ENCODE results near the gene JMJD7.

Gene JMJD7

DNA sequence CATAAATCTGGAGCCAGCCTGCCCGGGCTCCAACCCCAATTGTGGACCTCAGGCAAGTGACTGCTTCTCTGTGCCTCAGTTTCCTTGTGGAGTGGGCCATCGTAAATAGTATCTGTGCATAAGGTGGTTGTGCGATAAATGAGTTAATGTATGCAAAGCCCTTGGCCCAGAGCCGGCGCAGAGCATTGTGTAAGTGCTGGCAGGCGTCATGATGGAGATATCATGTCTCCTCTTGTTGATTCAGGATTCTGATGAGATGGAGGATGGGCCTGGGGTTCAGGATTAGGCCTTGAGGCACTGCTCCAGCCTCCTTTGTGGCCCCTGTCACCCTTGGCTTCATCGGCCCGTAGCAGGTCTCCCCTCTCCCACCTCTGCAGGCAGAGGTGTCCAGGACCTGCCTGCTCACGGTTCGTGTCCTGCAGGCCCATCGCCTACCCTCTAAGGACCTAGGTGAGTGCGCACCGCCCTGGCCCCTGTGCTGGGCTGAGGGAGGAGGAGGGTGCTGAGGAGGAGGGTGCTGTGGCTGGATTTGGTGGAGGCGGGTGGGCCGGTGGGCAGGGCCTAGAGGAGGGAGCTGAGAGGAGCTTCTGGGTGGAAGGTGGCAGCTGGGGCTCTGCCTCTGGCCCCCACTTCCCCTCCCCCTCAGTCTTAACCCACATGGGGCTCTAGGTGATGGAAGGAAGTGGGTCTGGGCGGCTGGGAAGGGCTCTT, 12.0 kb downstream of the JMJD7 start:
- Mint-ChIP-seq H3K4me3 (no peak overlapping the region), H3K9me3 (ENCODE audit: low read depth) (no peaks in the 10 kb centered on the region), H3K27ac (no peak overlapping the region), H3K27me3 (no peaks in the 10 kb centered on the region), H3K4me1 (ENCODE audit: low read depth) (peaks cover 4% of the 10 kb centered on the region), H3K36me3 (peaks cover 3% of the 10 kb centered on the region)

DNA sequence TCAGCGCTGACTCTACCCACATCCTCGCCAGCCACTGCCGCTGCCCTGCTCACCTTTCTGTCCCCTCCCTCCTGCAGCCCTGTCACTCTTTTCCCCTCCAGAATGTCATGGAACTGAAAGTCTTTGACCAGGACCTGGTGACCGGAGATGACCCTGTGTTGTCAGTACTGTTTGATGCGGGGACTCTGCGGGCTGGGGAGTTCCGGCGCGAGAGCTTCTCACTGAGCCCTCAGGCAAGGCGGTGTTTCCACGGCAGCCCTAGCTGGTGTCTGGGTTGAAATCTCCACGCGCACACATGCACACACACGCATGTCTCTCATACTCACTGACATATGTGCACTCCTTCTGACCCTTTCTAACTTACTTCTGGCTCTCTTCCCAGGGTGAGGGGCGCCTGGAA, 12.8 kb downstream of the JMJD7 start:
- peaks cover 3% of the 10 kb centered on the region for H3K36me3 Mint-ChIP-seq
- no peaks in the 10 kb centered on the region for H3K4me1 Mint-ChIP-seq (ENCODE audit: low read depth)
- no peak overlapping the region for H3K4me3 Mint-ChIP-seq
- no peak overlapping the region for H3K27ac Mint-ChIP-seq
- H3K9me3 Mint-ChIP-seq (ENCODE audit: low read depth): no peaks in the 10 kb centered on the region
- no peaks in the 10 kb centered on the region for H3K27me3 Mint-ChIP-seq

DNA sequence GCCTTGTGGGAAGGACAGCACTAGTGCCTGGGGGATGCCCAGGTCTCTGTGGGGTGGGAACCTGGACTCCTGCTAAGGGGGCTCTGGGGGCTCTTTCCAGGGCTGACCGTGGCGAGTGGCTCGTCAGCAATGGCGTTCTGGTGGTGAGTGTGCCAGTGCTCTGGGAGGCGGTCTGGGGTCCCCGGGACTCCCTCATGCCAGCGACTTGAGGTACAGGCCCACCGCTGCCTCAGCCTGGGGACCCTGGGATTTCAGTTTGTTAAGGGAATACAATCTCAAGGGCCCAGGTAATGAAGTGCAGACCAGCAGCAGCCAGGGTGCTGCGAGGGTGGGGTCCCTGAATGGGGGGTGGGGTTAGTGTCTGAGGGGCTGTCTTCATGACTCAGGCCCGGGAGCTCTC, 13.2 kb downstream of the JMJD7 start:
- H3K27ac Mint-ChIP-seq: no peak overlapping the region
- H3K27me3 Mint-ChIP-seq: no peaks in the 10 kb centered on the region
- peaks cover 3% of the 10 kb centered on the region for H3K36me3 Mint-ChIP-seq
- no peaks in the 10 kb centered on the region for H3K9me3 Mint-ChIP-seq (ENCODE audit: low read depth)
- H3K4me3 Mint-ChIP-seq: no peak overlapping the region
- H3K4me1 Mint-ChIP-seq (ENCODE audit: low read depth): no peaks in the 10 kb centered on the region

DNA sequence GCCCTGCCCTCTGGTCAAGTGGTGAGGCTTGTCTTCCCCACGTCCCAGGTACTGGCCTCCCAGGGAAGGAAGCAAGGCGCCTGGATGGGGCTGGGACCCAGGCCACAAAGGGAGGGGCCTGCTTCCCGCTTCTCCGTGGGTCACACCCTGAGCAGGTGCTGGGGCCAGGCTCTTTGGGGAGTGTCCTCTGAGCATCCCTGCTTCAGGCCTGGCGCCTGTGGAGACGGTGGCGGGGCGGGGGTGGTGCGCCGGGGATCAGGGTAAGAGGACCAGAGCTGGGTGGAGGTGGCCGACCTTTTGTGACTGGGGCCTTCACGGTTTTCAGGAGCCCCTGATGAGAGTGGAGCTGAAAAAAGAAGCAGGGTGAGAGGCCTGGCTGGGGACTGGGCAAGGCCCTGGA, 14.3 kb downstream of the JMJD7 start:
- Mint-ChIP-seq H3K36me3 (peaks cover 2% of the 10 kb centered on the region), H3K9me3 (ENCODE audit: low read depth) (no peaks in the 10 kb centered on the region)

DNA sequence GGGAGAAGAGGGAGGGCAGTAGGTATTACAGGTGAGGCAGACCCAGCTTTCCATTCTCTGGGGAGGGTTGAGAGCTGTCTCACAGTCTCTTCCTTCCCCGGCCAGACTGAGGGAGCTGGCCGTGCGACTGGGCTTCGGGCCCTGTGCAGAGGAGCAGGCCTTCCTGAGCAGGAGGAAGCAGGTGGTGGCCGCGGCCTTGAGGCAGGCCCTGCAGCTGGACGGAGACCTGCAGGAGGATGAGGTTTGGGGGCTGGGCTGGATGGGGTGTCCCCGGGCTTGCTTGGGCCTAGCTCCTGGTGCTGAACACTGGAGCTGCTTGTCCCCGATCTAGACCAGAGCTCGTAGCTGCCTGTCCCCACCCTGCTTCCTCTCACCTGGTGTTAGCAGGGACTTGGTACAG, 15.7 kb downstream of the JMJD7 start:
- Mint-ChIP-seq H3K27me3 (no peaks in the 10 kb centered on the region), H3K4me3 (no peak overlapping the region), H3K36me3 (no peaks in the 10 kb centered on the region), H3K4me1 (ENCODE audit: low read depth) (no peaks in the 10 kb centered on the region), H3K27ac (no peak overlapping the region), H3K9me3 (ENCODE audit: low read depth) (no peaks in the 10 kb centered on the region)

More for the DNA sequence above, 14.3 kb downstream of the JMJD7 start:
- H3K27ac Mint-ChIP-seq: no peak overlapping the region
- no peaks in the 10 kb centered on the region for H3K4me1 Mint-ChIP-seq (ENCODE audit: low read depth)
- H3K27me3 Mint-ChIP-seq: no peaks in the 10 kb centered on the region
- H3K4me3 Mint-ChIP-seq: no peak overlapping the region

DNA sequence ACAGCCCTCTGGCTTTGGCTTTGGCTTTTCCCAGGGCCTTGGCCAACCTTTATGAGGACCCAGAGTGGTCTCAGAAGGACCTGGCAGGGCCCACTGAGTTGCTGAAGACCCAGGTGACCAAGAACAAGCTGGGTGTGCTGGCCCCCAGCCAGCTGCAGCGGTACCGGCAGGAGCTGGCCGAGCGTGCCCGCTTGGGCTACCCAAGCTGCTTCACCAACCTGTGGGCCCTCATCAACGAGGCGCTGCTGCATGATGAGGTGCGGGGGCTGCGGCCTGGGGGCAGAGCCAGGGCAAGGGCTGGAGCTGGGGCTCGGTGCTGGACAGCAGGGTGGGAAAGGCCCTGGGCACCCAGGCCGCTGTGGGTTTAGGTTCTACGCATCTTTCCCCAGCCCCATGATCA, 16.9 kb downstream of the JMJD7 start:
- no peaks in the 10 kb centered on the region for H3K4me1 Mint-ChIP-seq (ENCODE audit: low read depth)
- H3K27ac Mint-ChIP-seq: no peak overlapping the region
- H3K36me3 Mint-ChIP-seq: no peaks in the 10 kb centered on the region

DNA sequence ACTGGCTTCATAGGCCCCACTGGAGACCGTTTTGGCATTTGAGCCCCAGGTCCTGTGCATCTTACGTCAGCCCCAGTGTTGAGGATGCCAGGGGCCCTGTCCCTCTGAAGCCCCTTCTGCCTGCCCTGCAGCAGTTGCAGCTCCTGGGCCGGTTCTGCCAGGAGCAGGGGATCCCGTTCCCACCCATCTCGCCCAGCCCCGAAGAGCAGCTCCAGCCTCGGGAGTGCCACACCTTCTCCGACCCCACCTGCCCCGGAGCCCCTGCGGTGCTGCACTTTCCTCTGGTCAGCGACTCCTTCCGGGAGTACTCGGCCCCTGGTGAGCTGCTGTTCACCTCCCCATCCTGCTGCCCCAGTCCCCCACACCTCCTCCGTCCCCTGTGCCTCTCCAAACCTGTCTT, 19.3 kb downstream of the JMJD7 start:
- Mint-ChIP-seq H3K4me1 (ENCODE audit: low read depth) (peaks cover 1% of the 10 kb centered on the region), H3K27ac (no peak overlapping the region), H3K36me3 (no peaks in the 10 kb centered on the region), H3K27me3 (no peaks in the 10 kb centered on the region), H3K4me3 (no peak overlapping the region), H3K9me3 (ENCODE audit: low read depth) (no peaks in the 10 kb centered on the region)

More for the DNA sequence above, 16.9 kb downstream of the JMJD7 start:
- no peaks in the 10 kb centered on the region for H3K9me3 Mint-ChIP-seq (ENCODE audit: low read depth)
- H3K27me3 Mint-ChIP-seq: no peaks in the 10 kb centered on the region
- no peak overlapping the region for H3K4me3 Mint-ChIP-seq

DNA sequence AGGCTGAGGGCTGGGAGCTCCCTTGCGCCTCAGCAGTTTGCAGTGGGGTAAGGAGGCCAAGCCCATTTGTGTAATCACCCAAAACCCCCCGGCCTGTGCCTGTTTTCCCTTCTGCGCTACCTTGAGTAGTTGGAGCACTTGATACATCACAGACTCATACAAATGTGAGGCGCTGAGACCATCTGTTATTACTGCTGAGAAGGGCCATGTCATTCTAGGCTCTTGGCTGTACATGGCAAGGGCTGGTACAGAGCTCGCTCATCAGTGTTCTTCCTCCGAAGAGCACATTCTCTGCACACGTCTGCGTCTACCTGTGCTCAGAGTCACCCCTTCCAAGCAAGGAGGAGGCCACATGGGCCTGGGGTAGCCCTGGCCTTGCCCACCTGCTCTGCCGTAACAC, 20.1 kb downstream of the JMJD7 start:
- no peaks in the 10 kb centered on the region for H3K27me3 Mint-ChIP-seq
- H3K9me3 Mint-ChIP-seq (ENCODE audit: low read depth): no peaks in the 10 kb centered on the region
- H3K4me3 Mint-ChIP-seq: no peak overlapping the region
- no peak overlapping the region for H3K27ac Mint-ChIP-seq
- no peaks in the 10 kb centered on the region for H3K36me3 Mint-ChIP-seq
- H3K4me1 Mint-ChIP-seq (ENCODE audit: low read depth): peaks cover 1% of the 10 kb centered on the region

DNA sequence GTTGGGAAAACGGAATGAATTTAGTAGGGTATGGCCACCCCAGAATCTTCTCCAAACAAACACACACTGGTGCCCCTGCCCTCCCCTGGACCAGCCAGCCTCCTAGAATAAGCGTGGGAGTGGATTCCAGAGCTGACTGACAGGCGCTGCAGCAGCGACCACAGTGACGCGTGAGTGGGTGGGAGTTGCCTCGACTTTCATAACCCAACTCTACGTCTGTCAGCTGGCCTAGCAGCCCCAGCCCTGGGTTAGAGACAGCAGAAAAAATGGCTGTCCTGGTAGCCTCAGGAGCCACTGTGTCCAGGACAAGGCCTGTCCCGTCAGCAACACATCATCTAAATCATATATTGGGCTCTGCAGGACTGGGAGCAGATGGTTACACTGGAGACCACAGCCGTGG, 20.7 kb downstream of the JMJD7 start:
- Mint-ChIP-seq H3K4me1 (ENCODE audit: low read depth) (peaks cover 1% of the 10 kb centered on the region), H3K4me3 (no peak overlapping the region), H3K27me3 (no peaks in the 10 kb centered on the region), H3K27ac (no peak overlapping the region), H3K36me3 (no peaks in the 10 kb centered on the region), H3K9me3 (ENCODE audit: low read depth) (no peaks in the 10 kb centered on the region)

DNA sequence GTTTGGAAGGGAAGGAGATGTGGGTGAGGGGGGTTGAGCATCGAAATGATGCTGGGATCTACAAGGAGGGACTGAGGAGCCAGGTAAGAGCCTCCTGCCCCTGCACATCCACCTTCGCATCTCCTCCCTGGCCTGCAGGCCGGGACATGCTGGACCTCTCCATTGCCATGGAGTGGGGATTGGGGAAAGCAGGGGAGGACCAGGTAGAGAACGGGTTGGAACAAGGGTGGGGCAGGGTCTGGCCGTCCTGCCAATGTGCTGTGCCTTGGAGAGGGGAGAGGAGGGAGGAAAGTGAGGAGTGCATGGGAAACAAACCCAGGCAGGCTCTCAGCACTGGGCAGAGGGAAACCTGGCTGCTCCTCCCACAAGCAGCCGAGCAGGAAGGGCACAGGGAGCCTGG, 21.3 kb downstream of the JMJD7 start:
- no peaks in the 10 kb centered on the region for H3K27me3 Mint-ChIP-seq
- H3K9me3 Mint-ChIP-seq (ENCODE audit: low read depth): no peaks in the 10 kb centered on the region
- H3K27ac Mint-ChIP-seq: no peak overlapping the region
- peaks cover 1% of the 10 kb centered on the region for H3K4me1 Mint-ChIP-seq (ENCODE audit: low read depth)
- no peak overlapping the region for H3K4me3 Mint-ChIP-seq
- no peaks in the 10 kb centered on the region for H3K36me3 Mint-ChIP-seq

DNA sequence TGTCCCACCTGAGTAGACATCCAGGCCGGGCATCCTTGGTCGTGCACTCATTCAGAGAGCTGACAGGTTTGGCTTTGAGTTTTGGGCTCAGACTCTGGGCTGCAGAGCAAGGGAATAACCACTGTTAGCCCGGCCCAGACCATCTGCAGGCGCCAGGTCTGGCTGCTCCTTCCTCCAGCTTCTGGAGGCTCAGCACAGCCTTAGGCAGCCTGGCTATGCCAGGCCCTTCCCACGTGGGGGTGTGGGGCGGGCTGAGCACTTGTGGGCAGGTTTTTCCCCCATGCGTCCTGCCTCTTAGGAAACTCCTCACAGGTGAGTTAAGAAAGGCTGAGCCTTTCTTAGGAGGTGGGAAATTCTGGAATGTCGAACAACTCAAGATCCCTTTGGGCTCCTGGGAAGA, 22.0 kb downstream of the JMJD7 start:
- Mint-ChIP-seq H3K27me3 (no peaks in the 10 kb centered on the region), H3K27ac (no peak overlapping the region), H3K9me3 (ENCODE audit: low read depth) (no peaks in the 10 kb centered on the region), H3K4me3 (no peak overlapping the region), H3K4me1 (ENCODE audit: low read depth) (peaks cover 1% of the 10 kb centered on the region), H3K36me3 (no peaks in the 10 kb centered on the region)

DNA sequence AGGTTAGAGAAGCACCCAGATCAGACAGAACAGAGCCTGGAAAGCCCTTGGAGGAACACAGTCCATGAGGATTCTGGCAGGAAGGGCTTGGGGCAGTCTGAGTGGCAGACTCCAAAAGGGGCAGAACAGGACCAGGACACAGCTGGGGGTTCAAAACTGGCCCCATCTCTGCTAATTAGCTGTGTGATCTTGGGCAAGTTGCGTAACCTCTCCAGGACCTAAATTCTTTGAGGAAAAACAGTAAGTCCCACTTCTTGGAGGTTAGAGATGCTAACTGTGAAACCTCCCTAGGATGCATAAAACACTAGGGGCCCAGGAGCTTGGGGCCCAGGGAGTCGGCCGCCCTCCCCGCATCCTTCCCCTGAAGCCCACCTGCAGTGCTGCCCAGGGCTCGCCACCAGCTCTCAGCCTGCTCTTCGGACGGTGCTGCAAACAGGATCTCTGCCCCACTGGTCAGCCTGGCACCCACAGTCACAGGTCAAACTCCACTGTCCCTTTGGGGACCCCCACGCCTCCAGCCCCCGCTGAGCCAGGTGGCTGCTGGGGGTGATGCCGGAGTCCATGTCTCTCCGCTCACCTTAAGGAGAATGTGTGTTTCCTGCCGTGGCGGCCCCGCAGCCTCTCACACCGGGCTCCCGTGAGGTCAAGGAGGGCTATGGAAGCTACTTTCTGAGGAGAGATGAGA, 22.7 kb downstream of the JMJD7 start:
- no peaks in the 10 kb centered on the region for H3K9me3 Mint-ChIP-seq (ENCODE audit: low read depth)
- no peak overlapping the region for H3K4me3 Mint-ChIP-seq
- H3K4me1 Mint-ChIP-seq (ENCODE audit: low read depth): peaks cover 1% of the 10 kb centered on the region
- H3K36me3 Mint-ChIP-seq: no peaks in the 10 kb centered on the region
- no peaks in the 10 kb centered on the region for H3K27me3 Mint-ChIP-seq
- H3K27ac Mint-ChIP-seq: peak overlapping the region; percentile 61

DNA sequence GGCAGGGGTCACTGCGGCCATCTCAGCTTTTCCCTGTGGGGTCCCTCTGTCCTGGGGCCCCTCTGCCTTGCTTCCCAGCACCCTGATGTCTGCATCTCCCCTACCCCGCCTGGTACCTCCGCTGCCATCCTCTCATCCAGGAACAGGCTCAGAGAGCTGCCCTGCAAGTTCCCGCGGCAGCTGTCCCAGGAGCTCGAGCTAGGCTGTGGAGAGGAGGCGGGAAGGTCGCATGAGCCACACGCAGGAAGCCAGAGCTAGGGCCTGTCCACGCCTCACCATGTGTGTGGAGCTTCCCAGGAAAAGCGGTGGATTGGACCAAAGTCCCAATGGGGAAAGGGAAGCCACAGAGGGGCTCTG, 23.3 kb downstream of the JMJD7 start:
- H3K4me3 Mint-ChIP-seq: no peak overlapping the region
- H3K4me1 Mint-ChIP-seq (ENCODE audit: low read depth): peaks cover 1% of the 10 kb centered on the region
- no peaks in the 10 kb centered on the region for H3K36me3 Mint-ChIP-seq
- H3K27ac Mint-ChIP-seq: no peak overlapping the region
- no peaks in the 10 kb centered on the region for H3K27me3 Mint-ChIP-seq
- H3K9me3 Mint-ChIP-seq (ENCODE audit: low read depth): no peaks in the 10 kb centered on the region

DNA sequence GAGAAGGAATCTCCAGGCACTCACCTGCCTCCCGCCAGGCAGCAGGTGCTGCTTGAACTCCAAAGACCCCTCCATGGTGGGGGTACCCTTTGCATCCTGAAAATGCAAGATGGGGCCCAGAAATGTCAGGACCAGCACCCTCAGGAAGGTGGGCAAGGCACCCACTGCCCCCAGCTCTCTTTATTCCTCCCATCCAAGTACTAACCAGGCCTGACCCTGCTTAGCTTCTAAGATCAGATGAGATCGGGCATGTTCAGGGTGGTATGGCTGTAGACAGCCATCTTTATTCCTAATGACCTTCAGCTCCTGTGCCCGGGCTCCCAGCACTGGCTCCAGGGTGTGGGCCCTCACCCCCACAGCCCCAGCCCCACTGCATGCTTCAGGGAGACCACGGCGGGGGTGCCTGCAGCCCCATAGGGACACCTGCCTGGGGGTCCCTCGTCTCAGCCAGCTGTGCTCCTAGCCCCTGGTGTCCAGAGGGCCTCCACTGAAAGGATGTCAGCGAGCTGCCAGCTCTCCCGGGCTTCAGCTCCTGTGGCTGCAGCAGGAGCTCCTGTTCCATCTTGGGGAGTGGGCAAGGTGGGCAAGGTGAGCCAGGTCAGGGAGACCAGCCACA, 24.0 kb downstream of the JMJD7 start:
- no peaks in the 10 kb centered on the region for H3K27me3 Mint-ChIP-seq
- H3K36me3 Mint-ChIP-seq: no peaks in the 10 kb centered on the region
- H3K27ac Mint-ChIP-seq: no peak overlapping the region
- no peaks in the 10 kb centered on the region for H3K9me3 Mint-ChIP-seq (ENCODE audit: low read depth)
- peaks cover 1% of the 10 kb centered on the region for H3K4me1 Mint-ChIP-seq (ENCODE audit: low read depth)
- H3K4me3 Mint-ChIP-seq: no peak overlapping the region

DNA sequence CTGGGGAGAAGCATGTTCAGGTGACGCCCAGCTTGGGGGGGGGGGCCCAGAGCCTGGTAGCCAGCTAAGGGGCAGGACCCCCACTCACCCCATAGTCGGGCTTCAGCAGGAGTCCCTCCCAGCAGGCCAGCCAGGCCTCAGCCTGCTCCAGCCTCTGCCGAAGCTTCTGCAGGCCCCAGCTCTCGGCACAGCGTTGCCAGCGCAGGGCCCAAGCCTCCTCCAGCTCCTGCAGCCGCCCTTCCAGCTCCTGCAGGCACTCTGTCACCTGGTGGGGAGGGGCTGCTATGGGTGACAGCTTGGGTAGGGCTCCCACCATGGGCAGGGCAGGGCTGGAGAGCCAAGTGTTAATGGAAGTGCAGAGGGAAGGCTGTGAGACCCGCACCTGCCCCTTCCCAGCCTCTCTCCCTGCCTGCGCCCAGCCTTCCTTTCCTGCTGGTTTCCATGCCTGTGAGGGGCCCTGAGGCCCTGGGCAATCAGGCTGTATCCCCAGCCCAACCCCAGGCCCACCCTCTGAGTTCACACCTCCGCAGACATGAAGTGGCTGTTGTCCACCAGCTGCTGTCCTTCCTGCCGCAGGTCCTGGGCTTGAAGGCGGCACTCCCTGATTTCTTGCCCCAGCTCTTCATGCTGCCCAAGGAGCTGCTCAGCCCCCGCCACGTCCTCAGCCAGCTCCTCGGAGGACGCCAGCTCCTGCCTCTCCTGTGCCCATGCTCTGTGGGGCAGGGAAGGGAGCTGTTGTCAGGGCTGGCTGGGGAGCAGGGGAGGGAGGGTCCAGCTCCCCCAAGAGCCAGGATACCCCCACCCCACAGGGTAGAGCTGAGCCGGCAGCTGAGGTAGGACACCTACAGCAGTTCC, 25.1 kb downstream of the JMJD7 start:
- peaks cover 1% of the 10 kb centered on the region for H3K4me1 Mint-ChIP-seq (ENCODE audit: low read depth)

More for the DNA sequence above, 25.1 kb downstream of the JMJD7 start:
- Mint-ChIP-seq H3K27me3 (no peaks in the 10 kb centered on the region), H3K9me3 (ENCODE audit: low read depth) (no peaks in the 10 kb centered on the region), H3K36me3 (no peaks in the 10 kb centered on the region), H3K27ac (no peak overlapping the region), H3K4me3 (no peak overlapping the region)
